H9 (cell line): ENCODE measurements around the gene BEST4. TPM values are rescaled to one million over a fixed set of nuclear protein-coding genes. Genes with fewer than 3 reads are reported as not detected.

Experiments
- DNase-seq: peaks from one replicate; pipeline ENCODE4 v3.0.0-alpha.2; 2017
- H2AFZ ChIP-seq: one replicate; pipeline ENCODE4 v1.6.1; 2013; ENCODE audit warnings: mild to moderate bottlenecking, low read length, control low read depth, moderate library complexity
- H2AK5ac ChIP-seq: 2 replicates; pipeline ENCODE4 v1.6.1; 2013; ENCODE audit warnings: low read length, control low read depth, mixed read lengths; ENCODE audit not compliant: insufficient read length
- H2BK120ac ChIP-seq: one replicate; pipeline ENCODE4 v1.6.1; 2013; ENCODE audit warnings: low read depth, mild to moderate bottlenecking, low read length, control low read depth, inconsistent platforms; ENCODE audit not compliant: poor library complexity, severe bottlenecking
- H2BK12ac ChIP-seq: 2 replicates; pipeline ENCODE4 v1.6.1; 2013; ENCODE audit warnings: low read length, control low read depth, mixed read lengths, low read depth; ENCODE audit not compliant: insufficient read length
- H2BK15ac ChIP-seq: 2 replicates; pipeline ENCODE4 v1.6.1; 2013; ENCODE audit warnings: low read depth, low read length, control low read depth
- H2BK20ac ChIP-seq: one replicate; pipeline ENCODE4 v1.6.1; 2013; ENCODE audit warnings: low read depth, mild to moderate bottlenecking, low read length, control low read depth, inconsistent platforms; ENCODE audit not compliant: poor library complexity, severe bottlenecking
- H2BK5ac ChIP-seq: 2 replicates; pipeline ENCODE4 v1.6.1; 2013; ENCODE audit warnings: low read length, control low read depth, mixed read lengths; ENCODE audit not compliant: insufficient read length
- H3K14ac ChIP-seq: 2 replicates; pipeline ENCODE4 v1.6.1; 2013; ENCODE audit warnings: low read length, control low read depth; ENCODE audit not compliant: insufficient read depth
- H3K18ac ChIP-seq: 2 replicates; pipeline ENCODE4 v1.6.1; 2013; ENCODE audit warnings: low read depth, mild to moderate bottlenecking, mixed read lengths, low read length, control low read depth; ENCODE audit not compliant: insufficient read length
- H3K23ac ChIP-seq: 2 replicates; pipeline ENCODE4 v1.6.1; 2013; ENCODE audit warnings: low read length, control low read depth, mixed read lengths, low read depth; ENCODE audit not compliant: insufficient read length
- H3K23me2 ChIP-seq: 2 replicates; pipeline ENCODE4 v1.6.1; 2013; ENCODE audit warnings: low read depth, mild to moderate bottlenecking, mixed read lengths, low read length, control low read depth; ENCODE audit not compliant: insufficient read length, poor library complexity, severe bottlenecking
- H3K27ac ChIP-seq: 2 replicates; pipeline ENCODE4 v1.5.1; 2013; ENCODE audit warnings: low read length, control low read depth, mixed read lengths, low read depth; ENCODE audit not compliant: insufficient read length
- H3K27me3 ChIP-seq: 2 replicates; pipeline ENCODE4 v1.6.1; 2013; ENCODE audit warnings: low read length, control low read depth, inconsistent platforms; ENCODE audit not compliant: insufficient read depth
- H3K4ac ChIP-seq: 2 replicates; pipeline ENCODE4 v1.6.1; 2013; ENCODE audit warnings: low read depth, mild to moderate bottlenecking, control low read depth, inconsistent platforms, low read length, moderate library complexity
- H3K4me1 ChIP-seq: 2 replicates; pipeline ENCODE4 v1.6.1; 2013; ENCODE audit warnings: low read length, control low read depth, inconsistent platforms; ENCODE audit not compliant: insufficient read depth
- H3K4me2 ChIP-seq: 2 replicates; pipeline ENCODE4 v1.6.1; 2013; ENCODE audit warnings: low read length, control low read depth, mixed read lengths; ENCODE audit not compliant: insufficient read length, insufficient read depth
- H3K56ac ChIP-seq: 2 replicates; pipeline ENCODE4 v1.6.1; 2013; ENCODE audit warnings: low read depth, mild to moderate bottlenecking, mixed read lengths, low read length, control low read depth; ENCODE audit not compliant: insufficient read length
- H3K79me1 ChIP-seq: 2 replicates; pipeline ENCODE4 v1.6.1; 2013; ENCODE audit warnings: low read depth, mild to moderate bottlenecking, moderate library complexity, low read length, control low read depth, inconsistent platforms; ENCODE audit not compliant: insufficient read depth, poor library complexity, severe bottlenecking
- H3K79me2 ChIP-seq: 2 replicates; pipeline ENCODE4 v1.6.1; 2013; ENCODE audit warnings: low read length, control low read depth, inconsistent platforms; ENCODE audit not compliant: insufficient read depth
- H3K9ac ChIP-seq: 2 replicates; pipeline ENCODE4 v1.6.1; 2013; ENCODE audit warnings: low read length, control low read depth, mixed read lengths; ENCODE audit not compliant: insufficient read length; ENCODE audit errors: extremely low read depth
- H3K9me3 ChIP-seq: one replicate; pipeline ENCODE4 v1.6.1; 2013; ENCODE audit warnings: low read depth, low read length, inconsistent platforms; ENCODE audit not compliant: control insufficient read depth
- H3T11ph ChIP-seq: one replicate; pipeline ENCODE4 v1.6.1; 2013; ENCODE audit warnings: mild to moderate bottlenecking, low read length, control low read depth, inconsistent platforms
- H4K20me1 ChIP-seq: one replicate; pipeline ENCODE4 v1.6.1; 2013; ENCODE audit not compliant: control insufficient read depth, insufficient read length, insufficient read depth
- H4K5ac ChIP-seq: 2 replicates; pipeline ENCODE4 v1.6.1; 2013; ENCODE audit warnings: low read depth, mild to moderate bottlenecking, mixed read lengths, low read length, control low read depth; ENCODE audit not compliant: insufficient read length
- H4K8ac ChIP-seq: replicated peaks from 2 replicates; pipeline ENCODE4 v1.6.1; 2013; ENCODE audit warnings: low read length, control low read depth, mixed read lengths, low read depth; ENCODE audit not compliant: insufficient read length
- H4K91ac ChIP-seq: 2 replicates; pipeline ENCODE4 v1.6.1; 2013; ENCODE audit warnings: low read depth, mild to moderate bottlenecking, moderate library complexity, mixed read lengths, low read length, control low read depth; ENCODE audit not compliant: insufficient read length
- H3K27ac Mint-ChIP-seq, 3 experiments: 2 replicates in 2 of 3; 3 replicates in 1 of 3; pipeline ENCODE4 v1.8.0; 2020 to 2021; ENCODE audit warnings: mixed read lengths in 3 of 3, mild to moderate bottlenecking in 1 of 3, moderate library complexity in 1 of 3
- H3K27me3 Mint-ChIP-seq: 2 replicates; pipeline ENCODE4 v1.8.0; 2021; ENCODE audit warnings: low read depth, mild to moderate bottlenecking, moderate library complexity, mixed read lengths
- H3K36me3 Mint-ChIP-seq, 3 experiments: 2 replicates in 2 of 3; 3 replicates in 1 of 3; pipeline ENCODE4 v1.8.0; 2020 to 2021; ENCODE audit warnings: low read depth in 3 of 3, mixed read lengths in 3 of 3; ENCODE audit not compliant: insufficient read depth in 1 of 3
- H3K4me1 Mint-ChIP-seq, 2 experiments: 2 replicates each; pipeline ENCODE4 v1.8.0; 2020; ENCODE audit warnings: mixed read lengths in 2 of 2
- H3K4me3 Mint-ChIP-seq, 2 experiments: 2 replicates in 1 of 2; 3 replicates in 1 of 2; pipeline ENCODE4 v1.8.0; 2020 to 2021; ENCODE audit warnings: mild to moderate bottlenecking in 2 of 2, mixed read lengths in 2 of 2, moderate library complexity in 1 of 2
- H3K9me3 Mint-ChIP-seq, 2 experiments: 2 replicates in 1 of 2; 3 replicates in 1 of 2; pipeline ENCODE4 v1.8.0; 2020; ENCODE audit warnings: mild to moderate bottlenecking in 2 of 2, mixed read lengths in 2 of 2, moderate library complexity in 1 of 2
- WGBS: extraction: QIAGEN DNeasy Blood & Tissue Kit; methylation state at CpG from one replicate; pipeline ENCODE4 v1.1.7; 2013; ENCODE audit warnings: missing lambda C conversion rate, low lambda C conversion rate, mixed read lengths; ENCODE audit not compliant: insufficient read length; ENCODE audit errors: extremely low coverage; 5-methylcytosine and 5-hydroxymethylcytosine counted together
- total RNA-seq: library from RNA; stranded (reverse); gene quantifications from 2 replicates; pipeline ENCODE4 v1.2.1, GENCODE V29; 2021
- TF ChIP-seq, protein P1 (sequence below): fragments of 200-600 bp; sonication (generic); conservative IDR thresholded peaks from 3 replicates; pipeline ENCODE4 v1.8.0; 2021; ENCODE audit warnings: antibody characterized with exemption, mild to moderate bottlenecking

BEST4 gene
- total RNA-seq, 1 experiment from 2014 or later = 1.1 TPM

GRCh38 chr1:44827197-44828002 is 39.4 kb upstream of the BEST4 start:
- H3K9ac ChIP-seq = no peak overlapping the region
- TF ChIP-seq, protein P1, sequence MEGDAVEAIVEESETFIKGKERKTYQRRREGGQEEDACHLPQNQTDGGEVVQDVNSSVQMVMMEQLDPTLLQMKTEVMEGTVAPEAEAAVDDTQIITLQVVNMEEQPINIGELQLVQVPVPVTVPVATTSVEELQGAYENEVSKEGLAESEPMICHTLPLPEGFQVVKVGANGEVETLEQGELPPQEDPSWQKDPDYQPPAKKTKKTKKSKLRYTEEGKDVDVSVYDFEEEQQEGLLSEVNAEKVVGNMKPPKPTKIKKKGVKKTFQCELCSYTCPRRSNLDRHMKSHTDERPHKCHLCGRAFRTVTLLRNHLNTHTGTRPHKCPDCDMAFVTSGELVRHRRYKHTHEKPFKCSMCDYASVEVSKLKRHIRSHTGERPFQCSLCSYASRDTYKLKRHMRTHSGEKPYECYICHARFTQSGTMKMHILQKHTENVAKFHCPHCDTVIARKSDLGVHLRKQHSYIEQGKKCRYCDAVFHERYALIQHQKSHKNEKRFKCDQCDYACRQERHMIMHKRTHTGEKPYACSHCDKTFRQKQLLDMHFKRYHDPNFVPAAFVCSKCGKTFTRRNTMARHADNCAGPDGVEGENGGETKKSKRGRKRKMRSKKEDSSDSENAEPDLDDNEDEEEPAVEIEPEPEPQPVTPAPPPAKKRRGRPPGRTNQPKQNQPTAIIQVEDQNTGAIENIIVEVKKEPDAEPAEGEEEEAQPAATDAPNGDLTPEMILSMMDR = peak; percentile 61
- no CpG with 5 or more reads among the region's 28 CpGs for WGBS
- H3K27ac ChIP-seq = no peak overlapping the region
- peak; percentile 87 for DNase-seq
- no peak overlapping the region for H3K14ac ChIP-seq
- no peaks in the 10 kb centered on the region; the same call in 1 of the 2 replicates for H3K4me1 ChIP-seq
- no peaks in the 10 kb centered on the region for H3K23me2 ChIP-seq
- H4K91ac ChIP-seq = no peak overlapping the region
- H2BK120ac ChIP-seq = no peak overlapping the region
- H4K20me1 ChIP-seq = no peaks in the 10 kb centered on the region
- Mint-ChIP-seq H3K9me3 (no peaks in the 10 kb centered on the region), H3K36me3 (no peaks in the 10 kb centered on the region), H3K4me1 (peaks cover 10 to 18% of the 10 kb centered on the region in 2 experiments), H3K4me3 (no peak overlapping the region), H3K27me3 (no peaks in the 10 kb centered on the region; the same call in 1 of the 2 replicates), H3K27ac (no peak overlapping the region)
- H2AFZ ChIP-seq = no peak overlapping the region
- H4K8ac ChIP-seq = no peak overlapping the region
- no peaks in the 10 kb centered on the region for H3K79me2 ChIP-seq
- no peak overlapping the region for H4K5ac ChIP-seq
- H2BK12ac ChIP-seq = no peak overlapping the region
- no peak overlapping the region for H3K56ac ChIP-seq
- H3K18ac ChIP-seq = no peak overlapping the region
- H3K4ac ChIP-seq = no peak overlapping the region
- no peak overlapping the region for H2BK15ac ChIP-seq
- no peak overlapping the region for H2BK20ac ChIP-seq
- no peaks in the 10 kb centered on the region for H3K9me3 ChIP-seq
- no peak overlapping the region for H3K23ac ChIP-seq
- no peak overlapping the region for H2BK5ac ChIP-seq
- H3T11ph ChIP-seq = no peak overlapping the region
- no peak overlapping the region for H2AK5ac ChIP-seq
- no peaks in the 10 kb centered on the region for H3K79me1 ChIP-seq
- no peaks in the 10 kb centered on the region for H3K27me3 ChIP-seq
- no peak overlapping the region for H3K4me2 ChIP-seq
